ENCODE data around the gene ISY1. TPM values are rescaled to one million over a fixed set of nuclear protein-coding genes. Genes with fewer than 3 reads are reported as not detected.
"Not testable (repeated sequence)": the region's sequence is repeated elsewhere in the genome, so short reads cannot be mapped to it uniquely, and the experiment has no call there.

The ISY1 gene
- polyA plus RNA-seq, 3 donors from 2014 or later: 91.1 to 107 (median 103) TPM

DNA sequence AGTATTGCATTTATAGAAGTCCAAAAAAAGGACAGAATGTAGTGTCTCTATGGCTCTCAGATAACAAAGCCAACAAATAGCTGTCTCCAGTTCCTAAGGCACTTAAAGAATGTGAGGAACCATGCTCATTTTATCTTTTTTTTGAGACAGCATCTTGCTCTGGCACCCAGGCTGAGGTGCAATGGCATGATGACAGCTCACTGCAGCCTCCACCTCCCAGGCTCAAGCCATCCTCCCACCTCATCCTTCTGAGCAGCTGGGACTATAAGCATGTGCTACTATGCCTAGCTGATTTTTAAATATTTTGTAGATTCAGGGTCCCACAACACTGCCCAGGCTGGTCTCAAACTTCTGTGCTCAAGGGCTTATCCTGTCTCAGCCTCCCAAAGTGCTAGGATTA lies 16.1 kb downstream of the ISY1 start:
- no peak overlapping the region for H3K27ac Mint-ChIP-seq

GRCh38 chr3:129141011-129141410 lies 19.9 kb downstream of the ISY1 start:
- H3K4me1 Mint-ChIP-seq; H3K27ac Mint-ChIP-seq; DNase-seq; H3K27me3 Mint-ChIP-seq (ENCODE audit: low read depth in 3 of 3); H3K4me3 Mint-ChIP-seq; H3K9me3 Mint-ChIP-seq: not testable (repeated sequence)
- peaks cover 10 to 18% (median 16%) of the 10 kb centered on the region in 3 donors for H3K36me3 Mint-ChIP-seq

More for the DNA sequence above, 16.1 kb downstream of the ISY1 start:
- no peaks in the 10 kb centered on the region for H3K9me3 Mint-ChIP-seq
- no peak for DNase-seq
- no peak overlapping the region for H3K4me3 Mint-ChIP-seq
- H3K4me1 Mint-ChIP-seq: peaks cover 0 to 7% of the 10 kb centered on the region in 2 donors
- peaks cover 0 to 4% (median 0%) of the 10 kb centered on the region in 3 donors for H3K27me3 Mint-ChIP-seq (ENCODE audit: low read depth in 3 of 3)
- H3K36me3 Mint-ChIP-seq: peaks cover 12 to 16% (median 13%) of the 10 kb centered on the region in 3 donors

- DNase-seq: no peak
- Mint-ChIP-seq H3K36me3 (peaks cover 6 to 12% (median 12%) of the 10 kb centered on the region in 3 donors), H3K27me3 (ENCODE audit: low read depth in 3 of 3) (no peaks in the 10 kb centered on the region), H3K4me3 (no peak overlapping the region), H3K9me3 (no peaks in the 10 kb centered on the region), H3K27ac (no peak overlapping the region), H3K4me1 (no peaks in the 10 kb centered on the region)
Observed at GRCh38 chr3:129139911-129140310, 21.0 kb downstream of the ISY1 start.

DNA sequence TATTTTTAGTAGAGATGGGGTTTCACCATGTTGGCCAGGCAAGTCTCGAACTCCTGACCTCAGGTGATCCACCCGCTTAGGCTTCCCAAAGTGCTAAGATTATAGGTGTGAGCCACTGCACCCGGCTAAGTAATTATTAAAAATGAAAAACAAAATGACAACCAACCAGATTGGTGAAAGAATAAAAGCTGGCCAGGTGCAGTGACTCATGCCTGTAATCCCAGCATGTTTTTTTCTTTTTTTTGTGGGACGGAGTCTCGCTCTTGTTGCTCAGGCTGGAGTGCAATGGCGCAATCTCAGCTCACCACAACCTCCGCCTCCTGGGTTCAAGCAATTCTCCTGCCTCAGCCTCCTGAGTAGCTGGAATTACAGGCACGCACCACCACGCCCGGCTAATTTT lies 24.6 kb downstream of the ISY1 start:
- not testable (repeated sequence) for H3K9me3 Mint-ChIP-seq

GRCh38 chr3:129132097-129132866 lies 28.6 kb downstream of the ISY1 start:
- peaks cover 25 to 27% of the 10 kb centered on the region in 2 donors for H3K4me1 Mint-ChIP-seq
- DNase-seq: peak; percentile 25 to 29 (median 28)
- H3K9me3 Mint-ChIP-seq: no peaks in the 10 kb centered on the region
- peaks cover 1 to 2% (median 2%) of the 10 kb centered on the region in 3 donors for H3K27me3 Mint-ChIP-seq (ENCODE audit: low read depth in 3 of 3)
- peak overlapping the region; percentile 52 to 87 (median 74) for H3K27ac Mint-ChIP-seq
- H3K36me3 Mint-ChIP-seq: peaks cover 13 to 47% (median 30%) of the 10 kb centered on the region in 3 donors
- peak overlapping the region; percentile 10 to 57 (median 12) for H3K4me3 Mint-ChIP-seq

More for the DNA sequence above, 24.6 kb downstream of the ISY1 start:
- H3K36me3 Mint-ChIP-seq: peaks cover 10 to 34% (median 23%) of the 10 kb centered on the region in 3 donors
- not testable (repeated sequence) for H3K27me3 Mint-ChIP-seq (ENCODE audit: low read depth in 3 of 3); DNase-seq; H3K27ac Mint-ChIP-seq; H3K4me3 Mint-ChIP-seq
- H3K4me1 Mint-ChIP-seq: peaks cover 21 to 25% of the 10 kb centered on the region in 2 donors

DNA sequence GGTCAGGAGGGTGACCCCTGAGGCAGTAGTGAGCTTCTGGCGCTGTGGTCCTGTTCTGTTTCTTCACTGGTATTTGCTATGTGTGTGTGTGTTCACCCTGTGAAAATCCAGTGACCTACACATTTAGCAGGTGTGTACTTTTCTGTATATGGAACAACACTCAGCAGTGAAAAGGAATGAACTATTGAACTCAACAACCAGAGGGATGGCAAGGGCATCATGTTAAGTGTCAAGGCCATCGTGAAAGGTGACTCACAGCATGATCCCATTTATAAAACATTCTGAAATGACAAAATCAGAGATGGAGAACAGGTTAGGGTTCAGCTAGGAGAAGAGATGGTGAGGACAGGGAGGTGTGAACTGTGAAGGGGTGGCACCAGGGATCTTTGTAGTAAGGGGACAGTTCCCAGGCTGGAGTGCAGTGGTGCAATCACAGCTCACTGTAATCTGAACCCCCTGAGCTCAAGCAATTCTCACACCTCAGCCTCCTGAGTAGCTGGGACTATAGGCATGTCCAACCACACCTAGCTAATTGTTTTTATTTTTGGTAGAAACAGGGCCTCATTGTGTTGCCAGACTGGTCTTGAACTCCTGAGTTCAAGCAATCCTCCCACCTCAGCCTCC lies 29.3 kb downstream of the ISY1 start:
- Mint-ChIP-seq H3K4me3 (peak overlapping the region in 3 of 5 donors; percentile 10 to 57 (median 19)), H3K4me1 (peaks cover 27 to 34% of the 10 kb centered on the region in 2 donors), H3K27ac (peak overlapping the region; percentile 47 to 87 (median 74)), H3K9me3 (no peaks in the 10 kb centered on the region), H3K27me3 (ENCODE audit: low read depth in 3 of 3) (peaks cover 1 to 2% (median 2%) of the 10 kb centered on the region in 3 donors), H3K36me3 (peaks cover 13 to 45% (median 28%) of the 10 kb centered on the region in 3 donors)
- DNase-seq: no peak

- Mint-ChIP-seq H3K4me1 (peaks cover 27 to 34% of the 10 kb centered on the region in 2 donors), H3K9me3 (no peaks in the 10 kb centered on the region), H3K4me3 (no peak overlapping the region), H3K36me3 (peaks cover 13 to 45% (median 28%) of the 10 kb centered on the region in 3 donors), H3K27ac (peak overlapping the region in 3 of 6 donors; percentile 40 to 80 (median 77)), H3K27me3 (ENCODE audit: low read depth in 3 of 3) (peaks cover 1 to 2% (median 2%) of the 10 kb centered on the region in 3 donors)
- no peak for DNase-seq
Observed at GRCh38 chr3:129130291-129130813, 30.5 kb downstream of the ISY1 start.

- H3K9me3 Mint-ChIP-seq: no peaks in the 10 kb centered on the region
- no peak overlapping the region for H3K27ac Mint-ChIP-seq
- DNase-seq: no peak
- peaks cover 1 to 2% (median 1%) of the 10 kb centered on the region in 3 donors for H3K27me3 Mint-ChIP-seq (ENCODE audit: low read depth in 3 of 3)
- peaks cover 3 to 32% (median 18%) of the 10 kb centered on the region in 3 donors for H3K36me3 Mint-ChIP-seq
- H3K4me1 Mint-ChIP-seq: peaks cover 27 to 32% of the 10 kb centered on the region in 2 donors
- H3K4me3 Mint-ChIP-seq: no peak overlapping the region
Observed at GRCh38 chr3:129128357-129129155, 32.3 kb downstream of the ISY1 start.

DNA sequence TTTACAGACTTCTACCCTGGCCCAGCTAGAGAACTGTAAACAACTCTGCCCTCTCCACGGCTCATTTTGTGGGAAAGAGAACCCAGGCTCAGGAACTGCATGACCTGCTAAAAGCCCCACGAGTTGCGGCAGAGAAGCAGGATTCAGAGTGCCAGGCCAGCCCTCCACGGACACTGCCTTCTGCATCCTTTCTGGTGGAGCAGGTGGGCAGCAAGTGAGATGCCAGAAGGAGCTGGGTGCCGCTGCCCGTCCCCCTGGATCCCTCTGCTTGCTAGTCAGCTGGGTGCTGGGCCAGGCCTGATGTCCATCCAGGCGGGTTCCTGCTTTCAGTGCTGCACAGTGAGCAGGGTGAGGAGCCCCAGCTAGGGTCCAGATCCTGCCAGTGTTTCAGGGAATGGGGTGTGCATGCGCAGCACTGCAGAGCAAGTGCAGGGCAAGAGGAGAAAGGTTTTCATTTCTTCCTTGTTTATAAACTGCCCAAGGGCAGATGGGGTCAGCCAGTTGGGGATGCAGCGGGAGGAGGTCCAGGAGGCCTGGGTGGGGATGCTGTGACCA lies 34.1 kb downstream of the ISY1 start:
- Mint-ChIP-seq H3K9me3 (no peaks in the 10 kb centered on the region), H3K27ac (peak overlapping the region in 3 of 6 donors; percentile 40 to 68 (median 48)), H3K36me3 (peaks cover 3 to 19% (median 12%) of the 10 kb centered on the region in 3 donors), H3K27me3 (ENCODE audit: low read depth in 3 of 3) (peaks cover 3 to 6% (median 3%) of the 10 kb centered on the region in 3 donors), H3K4me1 (peaks cover 28 to 30% of the 10 kb centered on the region in 2 donors), H3K4me3 (no peak overlapping the region)
- no peak for DNase-seq

GRCh38 chr3:129123314-129124060 lies 37.4 kb downstream of the ISY1 start:
- H3K27ac Mint-ChIP-seq: peak overlapping the region; percentile 58 to 93 (median 87)
- peaks cover 41 to 43% of the 10 kb centered on the region in 2 donors for H3K4me1 Mint-ChIP-seq
- peaks cover 0 to 5% (median 0%) of the 10 kb centered on the region in 3 donors for H3K36me3 Mint-ChIP-seq
- peaks cover 0 to 2% (median 0%) of the 10 kb centered on the region in 6 donors for H3K9me3 Mint-ChIP-seq
- H3K4me3 Mint-ChIP-seq: peak overlapping the region in 4 of 5 donors; percentile 67 to 88 (median 82)
- DNase-seq: peak in 2 of 3 donors; percentile 10
- peaks cover 7 to 18% (median 7%) of the 10 kb centered on the region in 3 donors for H3K27me3 Mint-ChIP-seq (ENCODE audit: low read depth in 3 of 3)

DNA sequence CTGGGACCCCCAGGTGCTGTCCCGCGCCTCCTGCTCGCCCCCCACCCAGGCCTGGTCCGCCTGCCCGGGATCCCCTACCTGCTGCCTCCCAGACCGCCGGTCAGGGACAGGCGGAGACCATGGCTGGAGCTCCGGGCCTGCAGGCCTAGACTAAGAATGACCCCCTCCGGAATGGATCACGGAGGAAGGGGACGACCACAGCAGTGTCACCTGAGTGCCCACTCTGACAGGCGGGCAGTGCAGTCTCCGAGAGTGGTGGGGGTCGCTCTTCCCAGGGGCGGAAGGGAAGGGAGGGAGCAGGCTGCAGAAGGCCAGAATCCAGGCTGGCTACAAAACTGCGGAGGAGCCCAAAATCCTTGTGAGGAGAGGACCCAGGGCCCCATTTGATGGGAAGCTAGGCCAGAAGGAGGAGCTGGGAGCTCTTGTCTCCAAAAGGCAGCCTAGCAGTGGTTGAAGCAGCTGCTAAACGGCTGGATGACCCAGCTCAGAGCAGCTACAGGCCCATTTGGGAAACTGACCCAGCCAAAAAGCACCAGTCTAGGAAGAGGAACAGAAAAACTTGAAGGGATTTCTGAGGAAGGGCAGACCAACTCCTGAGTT lies 38.4 kb downstream of the ISY1 start:
- peak in 2 of 3 donors; percentile 7 to 12 for DNase-seq
- H3K27me3 Mint-ChIP-seq (ENCODE audit: low read depth in 3 of 3): peaks cover 5 to 18% (median 7%) of the 10 kb centered on the region in 3 donors
- H3K9me3 Mint-ChIP-seq: peaks cover 0 to 2% (median 0%) of the 10 kb centered on the region in 6 donors
- H3K36me3 Mint-ChIP-seq: peaks cover 0 to 5% (median 0%) of the 10 kb centered on the region in 3 donors
- H3K4me1 Mint-ChIP-seq: peaks cover 50 to 52% of the 10 kb centered on the region in 2 donors
- H3K27ac Mint-ChIP-seq: peak overlapping the region; percentile 58 to 93 (median 87)
- H3K4me3 Mint-ChIP-seq: peak overlapping the region; percentile 67 to 88 (median 80)

Data from immature natural killer cell (primary cell).